ENCODE measurements around the gene PRPF6. TPM values are rescaled to one million over a fixed set of nuclear protein-coding genes. Genes with fewer than 3 reads are reported as not detected.

Gene PRPF6
- polyA plus RNA-seq, 3 donors, result 29.1 to 47.7 (median 34.5) TPM

DNA sequence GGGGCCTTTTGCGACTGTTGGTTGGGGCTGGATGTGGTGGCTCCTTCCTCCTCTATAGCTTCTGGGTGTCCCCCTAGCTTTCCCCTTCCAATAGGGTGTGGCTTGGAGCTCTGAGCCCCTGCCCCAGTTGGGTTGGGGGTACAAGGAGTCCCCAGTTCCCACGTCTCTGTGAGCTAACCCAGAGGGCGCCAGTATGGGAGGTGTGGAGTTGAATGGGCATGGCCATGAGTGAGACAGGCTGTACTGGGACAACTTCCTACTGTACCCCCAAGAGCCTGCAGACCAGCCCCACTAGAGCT is 56.2 kb downstream of the PRPF6 start:
- no CpG with 5 or more reads among the region's 3 CpGs for WGBS (ENCODE audit: insufficient coverage)
- Histone ChIP-seq H3K4me1 (ENCODE audit: control insufficient read depth in 1 of 2, insufficient read depth in 2 of 2, low read length in 2 of 2) (peaks cover 22 to 36% of the 10 kb centered on the region in 2 donors), H3K9me3 (replicated peaks in 1 of 2; ENCODE audit: control insufficient read depth in 1 of 2, insufficient read depth in 1 of 2, low read length in 2 of 2) (no peaks in the 10 kb centered on the region), H3K27me3 (ENCODE audit: control insufficient read depth in 2 of 2, insufficient read depth in 2 of 2, low read length in 2 of 2) (peaks cover 24 to 55% of the 10 kb centered on the region in 2 donors), H3K4me2 (replicated peaks; ENCODE audit: extremely low read depth, low read length, poor library complexity, severe bottlenecking) (no peak overlapping the region), H3K79me2 (ENCODE audit: insufficient read depth, low read length) (no peaks in the 10 kb centered on the region), H4K20me1 (ENCODE audit: insufficient read depth, low read length) (no peaks in the 10 kb centered on the region), H3K27ac (ENCODE audit: low read depth in 1 of 2, low read length in 2 of 2) (no peak overlapping the region), H3K9ac (ENCODE audit: insufficient read depth, low read length, poor library complexity, severe bottlenecking) (no peak overlapping the region), H3K4me3 (replicated peaks in 1 of 3; ENCODE audit: low read depth in 2 of 3, low read length in 3 of 3) (no peak overlapping the region), H2AFZ (ENCODE audit: insufficient read depth, low read depth, low read length, poor library complexity, severe bottlenecking) (no peak overlapping the region), H3K36me3 (replicated peaks in 1 of 2; ENCODE audit: control insufficient read depth in 1 of 2, insufficient read depth in 2 of 2, low read length in 2 of 2) (peaks cover 14 to 33% of the 10 kb centered on the region in 2 donors)
- Mint-ChIP-seq H3K4me3 (peak overlapping the region in 1 of 2 donors; percentile 80), H3K27ac (peak overlapping the region in 1 of 7 donors; percentile 50), H3K36me3 (peaks cover 24 to 29% of the 10 kb centered on the region in 2 donors), H3K27me3 (ENCODE audit: low read depth in 3 of 3) (peaks cover 50 to 63% (median 56%) of the 10 kb centered on the region in 3 donors), H3K4me1 (peaks cover 19% of the 10 kb centered on the region), H3K9me3 (peaks cover 0 to 4% (median 2%) of the 10 kb centered on the region in 7 donors)
- no peak for DNase-seq
- no peak for TF ChIP-seq CTCF (IDR thresholded peaks at IDR 0.05)
- intact Hi-C loops (cut with micrococcal nuclease), result no loop called here

GRCh38 chr20:64037498-64038213 is 56.7 kb downstream of the PRPF6 start:
- Histone ChIP-seq H3K4me2 (replicated peaks; ENCODE audit: extremely low read depth, low read length, poor library complexity, severe bottlenecking) (peak overlapping the region; percentile 76), H3K4me1 (ENCODE audit: control insufficient read depth in 1 of 2, insufficient read depth in 2 of 2, low read length in 2 of 2) (peaks cover 24 to 40% of the 10 kb centered on the region in 2 donors), H3K36me3 (replicated peaks in 1 of 2; ENCODE audit: control insufficient read depth in 1 of 2, insufficient read depth in 2 of 2, low read length in 2 of 2) (peaks cover 9 to 27% of the 10 kb centered on the region in 2 donors), H4K20me1 (ENCODE audit: insufficient read depth, low read length) (no peaks in the 10 kb centered on the region), H3K79me2 (ENCODE audit: insufficient read depth, low read length) (no peaks in the 10 kb centered on the region), H3K9me3 (replicated peaks in 1 of 2; ENCODE audit: control insufficient read depth in 1 of 2, insufficient read depth in 1 of 2, low read length in 2 of 2) (no peaks in the 10 kb centered on the region), H3K9ac (ENCODE audit: insufficient read depth, low read length, poor library complexity, severe bottlenecking) (no peak overlapping the region), H3K27ac (ENCODE audit: low read depth in 1 of 2, low read length in 2 of 2) (no peak overlapping the region), H2AFZ (ENCODE audit: insufficient read depth, low read depth, low read length, poor library complexity, severe bottlenecking) (no peak overlapping the region), H3K27me3 (ENCODE audit: control insufficient read depth in 2 of 2, insufficient read depth in 2 of 2, low read length in 2 of 2) (peaks cover 24 to 56% of the 10 kb centered on the region in 2 donors), H3K4me3 (replicated peaks in 1 of 3; ENCODE audit: low read depth in 2 of 3, low read length in 3 of 3) (no peak overlapping the region)
- H3K9me3 Mint-ChIP-seq, result peaks cover 0 to 4% (median 2%) of the 10 kb centered on the region in 7 donors
- no peak for DNase-seq
- peaks cover 51 to 68% (median 56%) of the 10 kb centered on the region in 3 donors for H3K27me3 Mint-ChIP-seq (ENCODE audit: low read depth in 3 of 3)
- 10% methylated on average over 28 of the region's 36 CpGs for WGBS (ENCODE audit: insufficient coverage)
- H3K36me3 Mint-ChIP-seq, result peaks cover 19 to 23% of the 10 kb centered on the region in 2 donors
- no peak for TF ChIP-seq CTCF (IDR thresholded peaks at IDR 0.05)
- peak overlapping the region in 1 of 2 donors; percentile 80 for H3K4me3 Mint-ChIP-seq
- peaks cover 20% of the 10 kb centered on the region for H3K4me1 Mint-ChIP-seq
- no peak overlapping the region for H3K27ac Mint-ChIP-seq
- intact Hi-C loops (cut with micrococcal nuclease), result loop anchor here (2.0 kb wide), 1 partner anchor 83 kb away; no protein-coding TSS in a partner anchor

Measured in CD14-positive monocyte (primary cell).